Activated naive CD4-positive, alpha-beta T cell treated with Interleukin-2 at 50 U/mL for 16 hours (primary cell): ENCODE measurements around the gene IL24.

Source experiments
- DNase-seq: peaks from one replicate; pipeline ENCODE4 v3.0.0-alpha.2; 2020

The IL24 gene

GRCh38 chr1:206929524-206929923 lies 32.3 kb downstream of the IL24 start:
- DNase-seq, result no peak

GRCh38 chr1:206930210-206930798 lies 33.1 kb downstream of the IL24 start:
- DNase-seq, result peak; percentile 40

- DNase-seq, result no peak
These were observed 34.5 kb downstream of the IL24 start for GRCh38 chr1:206931709-206932108.

- no peak for DNase-seq
These were observed 34.9 kb downstream of the IL24 start for GRCh38 chr1:206932177-206932576.

- peak; percentile 74 for DNase-seq
These were observed 36.2 kb downstream of the IL24 start for GRCh38 chr1:206933333-206933945.

GRCh38 chr1:206935491-206936067 lies 38.3 kb downstream of the IL24 start:
- peak; percentile 37 for DNase-seq

- no peak for DNase-seq
These were observed 40.2 kb downstream of the IL24 start for GRCh38 chr1:206937425-206937824.

GRCh38 chr1:206939131-206939530 lies 41.9 kb downstream of the IL24 start:
- DNase-seq, result no peak

GRCh38 chr1:206939841-206940587 lies 42.8 kb downstream of the IL24 start:
- no peak for DNase-seq

GRCh38 chr1:206940588-206940936 lies 43.3 kb downstream of the IL24 start:
- DNase-seq, result no peak

GRCh38 chr1:206941766-206942418 lies 44.6 kb downstream of the IL24 start:
- DNase-seq, result no peak

GRCh38 chr1:206944703-206945102 lies 47.5 kb downstream of the IL24 start:
- DNase-seq, result no peak

- no peak for DNase-seq
These were observed 48.5 kb downstream of the IL24 start for GRCh38 chr1:206945779-206946178.

- DNase-seq, result no peak
These were observed 49.0 kb downstream of the IL24 start, which contains the start of gene PIGR for GRCh38 chr1:206946261-206946660. Gene PIGR, minus strand, starts transcription at chr1:206946466. Its CDS starts 5,935 bp downstream, at chr1:206940531.

GRCh38 chr1:206947255-206947654 lies 50.0 kb downstream of the IL24 start:
- DNase-seq, result no peak

GRCh38 chr1:206949208-206949607 lies 52.0 kb downstream of the IL24 start:
- DNase-seq, result no peak

- DNase-seq, result no peak
These were observed 52.4 kb downstream of the IL24 start for GRCh38 chr1:206949641-206950040.

- DNase-seq, result no peak
These were observed 54.3 kb downstream of the IL24 start for GRCh38 chr1:206951318-206952100.

- DNase-seq, result no peak
These were observed 54.9 kb downstream of the IL24 start for GRCh38 chr1:206952171-206952570.

- no peak for DNase-seq
These were observed 55.9 kb downstream of the IL24 start for GRCh38 chr1:206953126-206953525.

GRCh38 chr1:206953626-206954025 lies 56.4 kb downstream of the IL24 start:
- no peak for DNase-seq
